ENCODE results near the gene BTBD19. TPM values are rescaled to one million over a fixed set of nuclear protein-coding genes. Genes with fewer than 3 reads are reported as not detected.

Gene BTBD19
- total RNA-seq, 2 experiments from 2014 or later: 0.44 to 2.0 TPM

DNA sequence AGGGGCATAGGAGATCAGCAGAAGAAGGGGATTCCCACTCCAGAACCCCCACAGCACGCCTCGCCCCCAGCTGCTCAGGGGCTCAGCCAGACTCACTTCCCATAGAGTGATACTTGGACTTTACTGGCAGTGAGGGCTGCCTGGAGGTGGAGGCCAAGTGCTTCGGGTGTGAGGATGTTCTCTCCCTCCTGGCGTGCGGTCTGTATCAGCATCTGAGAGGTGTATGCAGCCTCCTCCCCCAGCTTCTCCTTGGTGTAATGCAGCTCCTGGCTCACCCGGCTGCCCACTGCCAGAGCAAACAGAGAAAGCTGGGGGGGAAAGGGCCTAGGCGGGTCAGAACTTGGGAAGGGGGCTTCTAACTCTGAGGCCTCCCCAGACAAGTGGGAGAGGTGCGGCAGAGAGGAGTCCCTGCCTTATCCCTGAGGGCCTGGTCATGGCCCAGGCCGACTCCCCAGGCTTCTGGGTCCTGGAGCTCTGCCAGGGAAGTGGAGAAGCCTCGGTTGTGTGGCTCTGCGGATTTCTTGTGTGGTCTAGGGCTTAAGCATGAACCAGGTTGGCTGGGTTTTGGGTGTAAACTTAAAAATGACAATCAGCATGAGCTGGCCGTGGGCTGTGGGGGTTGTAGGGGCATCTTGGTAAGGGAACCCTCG lies 23.9 kb downstream of the BTBD19 start:
- intact Hi-C loops (cut with micrococcal nuclease; ENCODE audit: unreplicated experiment): loop anchor here (10.0 kb wide), 1 partner anchor 153 kb away; the partner anchor contains the start of gene EIF2B3
- H3K4me1 ChIP-seq (ENCODE audit: insufficient read depth, low read length, poor library complexity, severe bottlenecking): no peaks in the 10 kb centered on the region
- no peaks in the 10 kb centered on the region for H3K36me3 ChIP-seq (ENCODE audit: insufficient read depth, low read length)
- POLR2A ChIA-PET: interaction anchor here (0.6 to 1.7 kb wide), 2 partner anchors 12 to 131 kb away, joined by 3 to 4 read pairs; no protein-coding TSS in a partner anchor
- no peaks in the 10 kb centered on the region for H4K20me1 ChIP-seq (ENCODE audit: insufficient read depth, low read length)
- DNase-seq (ENCODE audit: low spot score): no peak
- no peak overlapping the region for H3K4me2 ChIP-seq (ENCODE audit: low read length)
- no peak for TF ChIP-seq EZH2phosphoT487 (IDR thresholded peaks at IDR 0.05; ENCODE audit: borderline replicate concordance, low read depth, low read length)
- TF ChIP-seq CTCF (conservative IDR thresholded peaks at IDR 0.05; ENCODE audit: low read length): no peak
- H3K9me2 ChIP-seq (ENCODE audit: insufficient read depth, low read length): no peaks in the 10 kb centered on the region
- no peak overlapping the region for H2AFZ ChIP-seq (ENCODE audit: low read length)
- no peaks in the 10 kb centered on the region for H3K9me3 ChIP-seq (ENCODE audit: low read length)
- H3K4me3 ChIP-seq (ENCODE audit: low read depth, low read length, poor library complexity, severe bottlenecking): no peak overlapping the region
- H3K79me2 ChIP-seq (ENCODE audit: insufficient read depth, low read depth, low read length): no peaks in the 10 kb centered on the region
- H3K27ac ChIP-seq (ENCODE audit: low read depth, low read length, poor library complexity, severe bottlenecking): no peak overlapping the region
- no TSS peak for BruUV-seq (replicated peaks)
- CTCF ChIA-PET (ENCODE audit: unreplicated experiment): interaction anchor here (0.6 kb wide), 2 partner anchors 186 to 479 kb away, joined by 3 read pairs; no protein-coding TSS in a partner anchor

GRCh38 chr1:44834328-44834727 lies 26.0 kb downstream of the BTBD19 start:
- POLR2A ChIA-PET: no interaction called here

More at GRCh38 chr1:44834328-44834727, 26.0 kb downstream of the BTBD19 start:
- CTCF ChIA-PET (ENCODE audit: unreplicated experiment): no interaction called here
- no peaks in the 10 kb centered on the region for H3K9me3 ChIP-seq (ENCODE audit: low read length)
- H3K4me1 ChIP-seq (ENCODE audit: insufficient read depth, low read length, poor library complexity, severe bottlenecking): no peaks in the 10 kb centered on the region
- H3K9me2 ChIP-seq (ENCODE audit: insufficient read depth, low read length): no peaks in the 10 kb centered on the region
- no peaks in the 10 kb centered on the region for H4K20me1 ChIP-seq (ENCODE audit: insufficient read depth, low read length)
- no peak overlapping the region for H2AFZ ChIP-seq (ENCODE audit: low read length)
- no TSS peak for BruUV-seq (replicated peaks)
- H3K36me3 ChIP-seq (ENCODE audit: insufficient read depth, low read length): no peaks in the 10 kb centered on the region
- no peak overlapping the region for H3K4me3 ChIP-seq (ENCODE audit: low read depth, low read length, poor library complexity, severe bottlenecking)
- H3K27ac ChIP-seq (ENCODE audit: low read depth, low read length, poor library complexity, severe bottlenecking): no peak overlapping the region
- TF ChIP-seq CTCF (conservative IDR thresholded peaks at IDR 0.05; ENCODE audit: low read length) (no peak), EZH2phosphoT487 (IDR thresholded peaks at IDR 0.05; ENCODE audit: borderline replicate concordance, low read depth, low read length) (no peak)
- no peaks in the 10 kb centered on the region for H3K79me2 ChIP-seq (ENCODE audit: insufficient read depth, low read depth, low read length)
- no peak for DNase-seq (ENCODE audit: low spot score)
- intact Hi-C loops (cut with micrococcal nuclease; ENCODE audit: unreplicated experiment): loop anchor here (2.0 to 10.0 kb wide), 2 partner anchors 150 to 466 kb away; partner anchors contain the start of gene EIF2B3
- no peak overlapping the region for H3K4me2 ChIP-seq (ENCODE audit: low read length)
